Ishikawa (cell line): ENCODE data around the gene GLMN.

Experiments
- CEBPB ChIP-seq: IDR thresholded peaks from 2 replicates; pipeline ENCODE4 v1.6.1; 2012
- CREB1 ChIP-seq: IDR thresholded peaks from 2 replicates; pipeline ENCODE4 v1.6.1; 2012; ENCODE audit warnings: low read depth
- EGR1 ChIP-seq: IDR thresholded peaks from 2 replicates; pipeline ENCODE4 v1.6.1; 2012
- EP300 ChIP-seq: IDR thresholded peaks from 2 replicates; pipeline ENCODE4 v1.6.1; 2012; ENCODE audit warnings: borderline replicate concordance
- FOXM1 ChIP-seq: IDR thresholded peaks from 2 replicates; pipeline ENCODE4 v1.6.1; 2012; ENCODE audit warnings: low read depth, borderline replicate concordance
- NFIC ChIP-seq: IDR thresholded peaks from 2 replicates; pipeline ENCODE4 v1.6.1; 2012
- RAD21 ChIP-seq: IDR thresholded peaks from 2 replicates; pipeline ENCODE4 v1.6.1; 2012; ENCODE audit warnings: low read depth
- TAF1 ChIP-seq: IDR thresholded peaks from 2 replicates; pipeline ENCODE4 v1.6.1; 2012; ENCODE audit warnings: low read depth, mild to moderate bottlenecking
- TCF12 ChIP-seq: IDR thresholded peaks from 2 replicates; pipeline ENCODE4 v1.6.1; 2012; ENCODE audit warnings: low read depth
- TEAD4 ChIP-seq: IDR thresholded peaks from 2 replicates; pipeline ENCODE4 v1.6.1; 2012
- YY1 ChIP-seq: IDR thresholded peaks from 2 replicates; pipeline ENCODE4 v1.6.1; 2012; ENCODE audit warnings: low read depth
- ZBTB7A ChIP-seq: IDR thresholded peaks from 2 replicates; pipeline ENCODE4 v1.6.1; 2012; ENCODE audit warnings: low read depth
- TF ChIP-seq, protein P1 (sequence below): IDR thresholded peaks from 2 replicates; pipeline ENCODE4 v1.6.1; 2012
- TF ChIP-seq, protein P2 (sequence below): IDR thresholded peaks from 2 replicates; pipeline ENCODE4 v1.6.1; 2012; ENCODE audit warnings: low read depth, mild to moderate bottlenecking
- TF ChIP-seq, protein P3 (sequence below): IDR thresholded peaks from 2 replicates; pipeline ENCODE4 v1.6.1; 2012

Gene GLMN

DNA sequence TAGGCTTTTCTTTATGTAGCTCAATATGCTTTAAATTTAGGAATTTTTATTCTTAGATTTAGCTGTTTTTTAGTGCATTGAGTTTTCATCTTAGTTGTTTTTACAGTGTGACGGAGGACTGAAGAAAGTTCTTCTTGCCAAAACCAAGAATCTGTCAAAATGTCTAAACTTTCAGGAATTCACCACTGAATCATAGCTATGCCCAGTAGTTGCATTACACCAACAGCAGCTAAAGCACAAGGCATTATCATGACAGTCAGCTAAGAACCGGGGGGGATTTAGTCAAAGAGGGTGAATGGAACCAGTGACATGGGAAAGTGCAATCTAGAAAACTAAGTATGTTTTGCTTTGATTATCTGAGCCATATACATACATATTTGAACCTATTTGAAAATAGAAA lies 87.6 kb downstream of the GLMN start:
- TF ChIP-seq ZBTB7A, result no peak
- no peak for TF ChIP-seq EGR1
- no peak for TF ChIP-seq YY1
- TF ChIP-seq TEAD4, result no peak
- no peak for TF ChIP-seq TAF1
- TF ChIP-seq NFIC, result no peak
- TF ChIP-seq, protein P1, sequence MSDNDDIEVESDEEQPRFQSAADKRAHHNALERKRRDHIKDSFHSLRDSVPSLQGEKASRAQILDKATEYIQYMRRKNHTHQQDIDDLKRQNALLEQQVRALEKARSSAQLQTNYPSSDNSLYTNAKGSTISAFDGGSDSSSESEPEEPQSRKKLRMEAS, result no peak
- no peak for TF ChIP-seq RAD21
- TF ChIP-seq, protein P2, sequence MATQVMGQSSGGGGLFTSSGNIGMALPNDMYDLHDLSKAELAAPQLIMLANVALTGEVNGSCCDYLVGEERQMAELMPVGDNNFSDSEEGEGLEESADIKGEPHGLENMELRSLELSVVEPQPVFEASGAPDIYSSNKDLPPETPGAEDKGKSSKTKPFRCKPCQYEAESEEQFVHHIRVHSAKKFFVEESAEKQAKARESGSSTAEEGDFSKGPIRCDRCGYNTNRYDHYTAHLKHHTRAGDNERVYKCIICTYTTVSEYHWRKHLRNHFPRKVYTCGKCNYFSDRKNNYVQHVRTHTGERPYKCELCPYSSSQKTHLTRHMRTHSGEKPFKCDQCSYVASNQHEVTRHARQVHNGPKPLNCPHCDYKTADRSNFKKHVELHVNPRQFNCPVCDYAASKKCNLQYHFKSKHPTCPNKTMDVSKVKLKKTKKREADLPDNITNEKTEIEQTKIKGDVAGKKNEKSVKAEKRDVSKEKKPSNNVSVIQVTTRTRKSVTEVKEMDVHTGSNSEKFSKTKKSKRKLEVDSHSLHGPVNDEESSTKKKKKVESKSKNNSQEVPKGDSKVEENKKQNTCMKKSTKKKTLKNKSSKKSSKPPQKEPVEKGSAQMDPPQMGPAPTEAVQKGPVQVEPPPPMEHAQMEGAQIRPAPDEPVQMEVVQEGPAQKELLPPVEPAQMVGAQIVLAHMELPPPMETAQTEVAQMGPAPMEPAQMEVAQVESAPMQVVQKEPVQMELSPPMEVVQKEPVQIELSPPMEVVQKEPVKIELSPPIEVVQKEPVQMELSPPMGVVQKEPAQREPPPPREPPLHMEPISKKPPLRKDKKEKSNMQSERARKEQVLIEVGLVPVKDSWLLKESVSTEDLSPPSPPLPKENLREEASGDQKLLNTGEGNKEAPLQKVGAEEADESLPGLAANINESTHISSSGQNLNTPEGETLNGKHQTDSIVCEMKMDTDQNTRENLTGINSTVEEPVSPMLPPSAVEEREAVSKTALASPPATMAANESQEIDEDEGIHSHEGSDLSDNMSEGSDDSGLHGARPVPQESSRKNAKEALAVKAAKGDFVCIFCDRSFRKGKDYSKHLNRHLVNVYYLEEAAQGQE, result no peak
- no peak for TF ChIP-seq CREB1
- TF ChIP-seq FOXM1, result no peak

DNA sequence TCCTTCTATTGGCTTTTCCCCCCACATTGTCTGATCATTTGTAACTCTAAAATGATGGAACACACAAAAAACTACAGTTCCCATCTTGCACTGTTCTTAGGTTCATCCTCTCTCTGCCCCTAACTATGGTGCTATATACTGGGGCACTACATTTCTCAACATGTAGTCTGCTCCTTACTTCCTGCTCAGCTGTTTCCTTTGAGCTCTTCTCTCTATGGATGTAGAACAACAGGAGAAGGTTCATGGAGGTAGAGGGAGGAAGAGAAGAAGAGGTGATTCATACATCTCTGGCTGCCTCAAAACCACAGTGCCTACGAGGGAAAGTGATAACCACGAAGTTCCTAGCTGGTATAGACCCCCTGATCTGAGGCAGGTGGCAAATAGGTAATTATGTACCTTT lies 88.1 kb downstream of the GLMN start:
- TF ChIP-seq ZBTB7A (no peak), CREB1 (no peak), TCF12 (no peak), EP300 (no peak), YY1 (no peak), TAF1 (no peak), RAD21 (no peak), CEBPB (no peak), FOXM1 (no peak), EGR1 (no peak), TEAD4 (no peak), NFIC (no peak)
- TF ChIP-seq, protein P1, result no peak
- TF ChIP-seq, protein P3, sequence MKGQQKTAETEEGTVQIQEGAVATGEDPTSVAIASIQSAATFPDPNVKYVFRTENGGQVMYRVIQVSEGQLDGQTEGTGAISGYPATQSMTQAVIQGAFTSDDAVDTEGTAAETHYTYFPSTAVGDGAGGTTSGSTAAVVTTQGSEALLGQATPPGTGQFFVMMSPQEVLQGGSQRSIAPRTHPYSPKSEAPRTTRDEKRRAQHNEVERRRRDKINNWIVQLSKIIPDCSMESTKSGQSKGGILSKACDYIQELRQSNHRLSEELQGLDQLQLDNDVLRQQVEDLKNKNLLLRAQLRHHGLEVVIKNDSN, result no peak
- TF ChIP-seq, protein P2, result no peak

DNA sequence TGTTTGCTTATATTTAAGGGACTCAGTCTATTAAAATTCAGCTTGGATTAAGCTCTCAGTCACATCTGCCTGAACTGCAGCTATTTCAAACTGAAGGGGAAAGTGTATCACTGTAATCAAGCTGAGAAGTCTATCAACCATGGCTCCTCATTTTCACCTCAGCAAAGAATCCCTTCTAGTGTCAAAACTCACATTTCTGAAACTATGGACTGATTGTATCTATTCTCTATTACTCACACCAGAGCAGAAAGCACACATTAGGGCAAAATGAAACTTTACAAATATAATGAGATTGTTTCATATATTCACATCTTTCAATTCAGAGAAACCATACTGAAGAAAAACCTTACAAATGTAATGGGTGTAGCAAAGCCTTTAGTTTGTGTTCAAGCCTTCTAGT lies 95.7 kb downstream of the GLMN start:
- TF ChIP-seq TAF1, result no peak
- no peak for TF ChIP-seq EGR1
- TF ChIP-seq FOXM1, result no peak
- TF ChIP-seq TCF12, result no peak
- no peak for TF ChIP-seq CREB1
- no peak for TF ChIP-seq EP300
- no peak for TF ChIP-seq CEBPB
- TF ChIP-seq NFIC, result no peak
- TF ChIP-seq, protein P1, result no peak
- TF ChIP-seq, protein P2, result no peak
- no peak for TF ChIP-seq ZBTB7A
- TF ChIP-seq RAD21, result no peak
- TF ChIP-seq YY1, result no peak
- no peak for TF ChIP-seq TEAD4

DNA sequence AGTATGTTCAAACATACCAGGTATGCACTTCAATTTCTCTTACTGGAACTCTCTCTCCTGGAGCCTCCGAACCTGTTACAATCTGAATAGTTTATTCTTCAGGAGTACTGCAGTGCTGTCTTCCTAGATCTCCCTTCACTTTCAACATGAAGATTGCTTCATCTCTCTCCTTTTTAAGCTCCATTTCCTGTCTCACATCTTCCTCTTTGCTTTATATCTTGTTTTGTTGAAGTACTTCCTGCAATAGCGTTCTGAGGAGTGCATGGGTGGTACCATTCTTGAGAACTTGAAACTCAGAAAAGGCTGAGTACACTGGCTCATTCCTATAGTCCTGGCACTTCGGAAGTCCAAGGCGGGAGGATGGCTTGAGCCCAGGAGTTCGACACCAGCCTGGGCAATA lies 96.8 kb downstream of the GLMN start:
- TF ChIP-seq TEAD4 (no peak), CEBPB (no peak), RAD21 (no peak), ZBTB7A (no peak), FOXM1 (no peak), YY1 (no peak), CREB1 (no peak)
- TF ChIP-seq, protein P1, result no peak
